Airway epithelial cell (primary cell): ENCODE measurements around the gene NOBOX. TPM values are rescaled to one million over a fixed set of nuclear protein-coding genes. Genes with fewer than 3 reads are reported as not detected.

Source experiments
- total RNA-seq: library from RNA; depleted of rRNA; stranded (reverse); fragments of >200 nt; gene quantifications from 2 replicates; pipeline ENCODE4 v1.2.3, GENCODE V29; 2015

Gene NOBOX
- not detected in 2 replicates for total RNA-seq

DNA sequence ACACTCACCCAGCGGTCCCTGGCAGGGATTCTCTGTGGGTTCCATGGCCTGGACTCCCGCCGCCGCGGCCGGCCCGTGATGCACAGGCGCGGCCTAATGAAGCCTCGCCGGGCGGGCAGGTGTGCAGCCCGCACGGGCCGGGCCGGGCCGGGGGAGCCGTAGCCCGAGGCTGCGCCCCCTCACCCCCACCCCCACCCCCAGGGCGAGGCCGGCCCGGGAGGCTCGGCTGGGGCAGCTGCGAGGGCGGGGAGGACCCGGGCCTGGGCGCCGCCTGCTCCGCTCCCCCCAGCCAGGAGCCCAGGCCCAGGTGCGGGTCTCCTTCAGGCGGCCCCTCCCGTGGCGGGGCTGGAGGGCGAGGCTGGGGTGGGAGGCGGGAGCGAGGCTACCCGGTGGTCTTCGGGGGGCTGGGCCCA is at the start of gene NOBOX:
TSS of gene NOBOX (minus strand) at position 45 of the 413 bp plus-strand sequence.

DNA sequence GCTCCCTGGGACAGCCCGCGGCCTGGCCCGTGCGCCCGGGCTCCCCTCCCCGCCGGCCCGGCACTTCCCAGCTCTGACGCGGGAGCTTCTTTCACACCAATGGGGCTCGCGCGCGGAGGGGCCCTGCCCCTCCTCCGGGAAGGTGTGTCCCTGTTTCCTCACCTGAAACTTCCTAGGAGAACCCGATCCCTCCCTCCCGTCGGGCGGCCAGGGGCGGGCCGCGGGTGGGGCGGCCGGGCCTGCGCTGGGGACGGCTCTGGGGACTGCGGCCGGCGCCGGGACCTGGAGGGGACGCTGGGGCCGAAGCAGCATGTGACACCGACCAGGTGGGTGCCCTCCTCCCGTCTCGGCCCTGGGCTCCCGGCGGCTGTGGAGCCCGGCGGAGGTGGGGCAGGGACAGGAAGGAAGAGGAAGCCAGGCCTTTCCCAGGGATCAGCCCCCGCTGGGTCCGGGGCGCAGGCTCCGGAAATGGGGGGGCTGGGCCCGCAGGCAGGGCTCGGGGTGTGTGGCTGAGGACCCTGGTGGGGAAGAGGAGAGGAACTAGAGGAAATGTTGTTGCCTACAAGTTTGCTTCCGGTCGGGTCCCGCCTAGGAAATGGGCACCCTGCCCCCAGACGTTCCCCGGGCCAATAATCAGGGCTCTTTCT is 48.2 kb downstream of the NOBOX start, which contains the start of gene ARHGEF5:
TSS of gene ARHGEF5 (plus strand) at position 227 of the 647 bp plus-strand sequence. CDS start 7,268 bp downstream, outside the sequence.

Other genes with a start within 250 kb of the NOBOX start
- 1.4 and 1.5 TPM in 2 replicates for gene CTAGE4, start 220.2 kb downstream of the NOBOX start, total RNA-seq
- gene ARHGEF35, start 207.9 kb downstream of the NOBOX start, total RNA-seq = 4.0 and 7.8 TPM in 2 replicates
- not detected in 2 replicates for gene OR2A42, start 164.1 kb downstream of the NOBOX start, total RNA-seq
- 2.5 and 2.7 TPM in 2 replicates for gene OR2A7, start 138.9 kb downstream of the NOBOX start, total RNA-seq
- 0.51 and 1.1 TPM in 2 replicates for gene CTAGE8, start 134.4 kb downstream of the NOBOX start, total RNA-seq
- gene OR2A1, start 91.3 kb downstream of the NOBOX start, total RNA-seq = not detected in 2 replicates
- 34.1 and 40.6 TPM in 2 replicates for gene ARHGEF5, start 48.3 kb downstream of the NOBOX start, total RNA-seq